ENCODE measurements around the gene ELF4. TPM values are rescaled to one million over a fixed set of nuclear protein-coding genes. Genes with fewer than 3 reads are reported as not detected.
A peak's percentile ranks its signal among the peaks of the same experiment; 100 is the strongest.

The ELF4 gene
- total RNA-seq, 1 experiment from 2014 or later = 19.5 TPM

DNA sequence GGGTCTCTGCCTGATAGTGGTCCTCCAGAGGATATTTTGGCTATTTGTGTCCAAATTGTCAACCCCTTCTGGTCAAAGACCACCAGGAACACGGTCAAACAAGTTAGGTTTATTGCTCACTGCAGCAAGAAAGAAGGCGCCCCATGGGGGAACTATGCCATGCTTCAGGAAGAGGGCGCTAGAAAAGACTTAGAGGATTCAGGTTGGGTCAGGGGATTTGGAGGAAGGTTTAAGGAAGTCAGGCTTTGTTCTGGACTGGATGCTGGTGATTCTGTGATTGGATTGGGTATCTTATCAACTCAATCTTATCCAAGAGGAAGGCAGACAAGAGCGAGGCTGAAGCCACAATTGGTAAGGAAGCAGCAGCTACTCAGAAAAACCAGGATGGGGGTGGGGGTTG lies 14.3 kb upstream of the ELF4 start:
- H3K36me3 Mint-ChIP-seq (ENCODE audit: insufficient read depth, unreplicated experiment) = peaks cover 13% of the 10 kb centered on the region
- no peak for DNase-seq (ENCODE audit: unreplicated experiment)
- H3K4me3 Mint-ChIP-seq (ENCODE audit: unreplicated experiment) = no peak overlapping the region
- no TSS peak for BruUV-seq (replicated peaks)
- H3K9me3 Mint-ChIP-seq (ENCODE audit: unreplicated experiment) = no peaks in the 10 kb centered on the region
- intact Hi-C loops (cut with micrococcal nuclease) = no loop called here
- peak overlapping the region; percentile 91 for H3K27ac Mint-ChIP-seq (ENCODE audit: low read depth, unreplicated experiment)
- H3K4me1 Mint-ChIP-seq (ENCODE audit: insufficient read depth, unreplicated experiment) = peaks cover 5% of the 10 kb centered on the region
- ChIA-PET POLR2A (interaction anchor here (0.9 to 2.0 kb wide), 6 partner anchors 9 to 42 kb away, joined by 3 to 8 read pairs (median 6); partner anchors contain the start of gene AIFM1), CTCF (no interaction called here)
- TF ChIP-seq CTCF (IDR thresholded peaks at IDR 0.05; ENCODE audit: unreplicated experiment) = no peak
- peaks cover 12% of the 10 kb centered on the region for H3K27me3 Mint-ChIP-seq (ENCODE audit: insufficient read depth, unreplicated experiment)

DNA sequence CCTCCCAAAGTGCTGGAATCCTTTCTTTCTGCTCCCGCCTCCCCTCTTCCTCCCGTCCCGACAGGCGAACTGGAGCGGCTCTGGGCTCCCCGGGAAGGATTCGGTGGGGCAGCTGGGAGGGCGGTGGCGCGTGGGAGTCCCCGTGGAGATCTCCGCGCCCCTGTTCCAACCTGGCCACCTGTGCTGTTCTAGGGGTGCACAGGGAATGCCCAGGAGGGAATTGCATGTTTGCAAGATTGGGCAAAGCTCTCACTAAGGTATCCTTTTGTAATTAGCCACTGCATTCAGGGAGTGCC lies 11.2 kb upstream of the ELF4 start:
- ChIA-PET POLR2A (interaction anchor here (0.7 to 5.1 kb wide), 7 partner anchors 11 to 61 kb away, joined by 3 to 39 read pairs (median 3); partner anchors contain the start of genes AIFM1 and ELF4), CTCF (interaction anchor here (0.6 to 2.0 kb wide), 8 partner anchors 13 to 70 kb away, joined by 3 to 13 read pairs (median 4); no protein-coding TSS in a partner anchor)
- no peak for TF ChIP-seq CTCF (IDR thresholded peaks at IDR 0.05; ENCODE audit: unreplicated experiment)
- no TSS peak for BruUV-seq (replicated peaks)
- Mint-ChIP-seq H3K4me3 (ENCODE audit: unreplicated experiment) (peak overlapping the region; percentile 61), H3K36me3 (ENCODE audit: insufficient read depth, unreplicated experiment) (peaks cover 13% of the 10 kb centered on the region), H3K27me3 (ENCODE audit: insufficient read depth, unreplicated experiment) (peaks cover 12% of the 10 kb centered on the region), H3K27ac (ENCODE audit: low read depth, unreplicated experiment) (peak overlapping the region; percentile 51), H3K4me1 (ENCODE audit: insufficient read depth, unreplicated experiment) (peaks cover 25% of the 10 kb centered on the region), H3K9me3 (ENCODE audit: unreplicated experiment) (no peaks in the 10 kb centered on the region)
- intact Hi-C loops (cut with micrococcal nuclease) = loop anchor here (2.0 kb wide), 1 partner anchor 41 kb away; no protein-coding TSS in a partner anchor
- DNase-seq (ENCODE audit: unreplicated experiment) = no peak

DNA sequence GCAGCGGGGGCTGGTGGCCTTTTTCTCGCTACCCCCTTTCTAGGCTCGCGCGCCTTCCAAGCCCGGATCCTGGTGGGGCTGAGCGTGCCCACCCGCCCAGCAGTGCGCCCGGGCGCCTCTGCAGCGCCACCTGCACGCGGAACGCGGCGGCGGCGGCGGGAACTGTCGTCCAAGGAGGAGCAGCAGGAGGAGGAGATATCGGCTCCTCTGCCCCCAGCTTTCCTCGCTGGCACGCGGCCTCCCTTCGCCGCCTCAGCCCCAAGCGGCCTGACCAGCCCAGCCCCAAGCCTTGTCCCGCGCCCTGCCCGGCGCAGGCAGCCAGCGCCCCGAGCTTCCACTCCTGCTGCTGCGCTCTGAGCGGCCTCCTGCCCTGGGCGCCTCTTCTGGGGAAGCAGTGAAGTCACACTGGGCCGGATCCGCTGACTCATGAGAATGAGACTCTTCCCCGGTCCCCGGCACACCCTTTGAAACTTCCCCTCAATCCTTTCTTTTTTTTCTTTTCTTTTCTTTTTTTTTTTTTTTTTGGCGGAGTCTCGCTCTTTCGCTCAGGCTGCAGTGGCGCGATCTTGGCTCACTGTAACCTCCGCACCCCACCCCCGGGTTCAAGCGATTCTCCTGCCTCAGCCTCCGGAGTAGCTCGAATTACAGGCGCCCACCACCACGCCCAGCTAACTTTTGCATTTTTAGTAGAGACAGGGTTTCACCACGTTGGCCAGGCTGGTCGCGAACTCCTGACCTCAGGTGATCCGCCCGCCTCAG lies 10.6 kb upstream of the ELF4 start:
- BruUV-seq (replicated peaks) = no TSS peak
- Mint-ChIP-seq H3K9me3 (ENCODE audit: unreplicated experiment) (no peaks in the 10 kb centered on the region), H3K27me3 (ENCODE audit: insufficient read depth, unreplicated experiment) (peaks cover 12% of the 10 kb centered on the region), H3K4me1 (ENCODE audit: insufficient read depth, unreplicated experiment) (peaks cover 25% of the 10 kb centered on the region), H3K36me3 (ENCODE audit: insufficient read depth, unreplicated experiment) (peaks cover 8% of the 10 kb centered on the region), H3K4me3 (ENCODE audit: unreplicated experiment) (peak overlapping the region; percentile 61), H3K27ac (ENCODE audit: low read depth, unreplicated experiment) (peak overlapping the region; percentile 51)
- ChIA-PET CTCF (interaction anchor here (0.6 to 2.0 kb wide), 14 partner anchors 9 to 71 kb away, joined by 3 to 13 read pairs (median 3); no protein-coding TSS in a partner anchor), POLR2A (interaction anchor here (0.7 to 5.1 kb wide), 9 partner anchors 11 to 60 kb away, joined by 3 to 39 read pairs (median 3); partner anchors contain the start of genes AIFM1 and ELF4)
- intact Hi-C loops (cut with micrococcal nuclease) = loop anchor here (2.0 kb wide), 1 partner anchor 40 kb away; no protein-coding TSS in a partner anchor
- TF ChIP-seq CTCF (IDR thresholded peaks at IDR 0.05; ENCODE audit: unreplicated experiment) = peak; percentile 37
- peak; percentile 77 for DNase-seq (ENCODE audit: unreplicated experiment)

- peak overlapping the region; percentile 61 for H3K4me3 Mint-ChIP-seq (ENCODE audit: unreplicated experiment)
- DNase-seq (ENCODE audit: unreplicated experiment) = no peak
- POLR2A ChIA-PET = interaction anchor here (1.0 to 5.1 kb wide), 5 partner anchors 10 to 45 kb away, joined by 3 to 39 read pairs (median 6); partner anchors contain the start of genes AIFM1 and ELF4
- peaks cover 18% of the 10 kb centered on the region for H3K27me3 Mint-ChIP-seq (ENCODE audit: insufficient read depth, unreplicated experiment)
- H3K9me3 Mint-ChIP-seq (ENCODE audit: unreplicated experiment) = no peaks in the 10 kb centered on the region
- no peak overlapping the region for H3K27ac Mint-ChIP-seq (ENCODE audit: low read depth, unreplicated experiment)
- CTCF ChIA-PET = interaction anchor here (0.6 to 1.5 kb wide), 11 partner anchors 20 to 67 kb away, joined by 3 to 9 read pairs (median 3); no protein-coding TSS in a partner anchor
- BruUV-seq (replicated peaks) = no TSS peak
- no peak for TF ChIP-seq CTCF (IDR thresholded peaks at IDR 0.05; ENCODE audit: unreplicated experiment)
- intact Hi-C loops (cut with micrococcal nuclease) = loop anchor here (2.0 kb wide), 1 partner anchor 40 kb away; no protein-coding TSS in a partner anchor
- H3K36me3 Mint-ChIP-seq (ENCODE audit: insufficient read depth, unreplicated experiment) = peaks cover 6% of the 10 kb centered on the region
- H3K4me1 Mint-ChIP-seq (ENCODE audit: insufficient read depth, unreplicated experiment) = peaks cover 23% of the 10 kb centered on the region
Measured at GRCh38 chrX:130120321-130120731, 10.0 kb upstream of the ELF4 start.
